Measurements from ENCODE around the gene SUSD3.

The SUSD3 gene

DNA sequence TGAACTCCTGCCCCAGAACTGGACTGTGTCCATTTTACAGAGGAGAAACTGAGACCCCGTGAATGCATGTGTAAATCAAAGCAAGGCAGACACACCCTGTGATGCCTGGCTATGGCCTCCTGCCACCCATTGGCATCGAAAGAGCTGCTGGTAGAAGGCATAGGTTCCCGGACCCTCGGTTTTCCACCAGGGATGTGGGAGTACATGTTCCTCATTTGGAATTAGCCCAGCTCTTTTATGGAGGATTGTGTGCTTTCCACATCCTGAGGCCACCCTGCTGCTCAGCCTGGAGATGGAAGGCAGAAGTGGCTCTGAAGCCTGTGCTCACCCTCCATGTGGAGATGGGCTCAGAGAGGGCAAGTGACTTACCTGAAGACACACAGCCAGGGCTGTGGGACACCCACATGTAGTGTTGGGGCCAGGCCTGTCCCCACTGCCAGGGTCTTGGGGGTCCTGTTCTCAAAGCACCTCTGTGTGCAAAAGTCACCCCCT lies 2.8 kb downstream of the SUSD3 start:
- TF ChIP-seq, protein P1, sequence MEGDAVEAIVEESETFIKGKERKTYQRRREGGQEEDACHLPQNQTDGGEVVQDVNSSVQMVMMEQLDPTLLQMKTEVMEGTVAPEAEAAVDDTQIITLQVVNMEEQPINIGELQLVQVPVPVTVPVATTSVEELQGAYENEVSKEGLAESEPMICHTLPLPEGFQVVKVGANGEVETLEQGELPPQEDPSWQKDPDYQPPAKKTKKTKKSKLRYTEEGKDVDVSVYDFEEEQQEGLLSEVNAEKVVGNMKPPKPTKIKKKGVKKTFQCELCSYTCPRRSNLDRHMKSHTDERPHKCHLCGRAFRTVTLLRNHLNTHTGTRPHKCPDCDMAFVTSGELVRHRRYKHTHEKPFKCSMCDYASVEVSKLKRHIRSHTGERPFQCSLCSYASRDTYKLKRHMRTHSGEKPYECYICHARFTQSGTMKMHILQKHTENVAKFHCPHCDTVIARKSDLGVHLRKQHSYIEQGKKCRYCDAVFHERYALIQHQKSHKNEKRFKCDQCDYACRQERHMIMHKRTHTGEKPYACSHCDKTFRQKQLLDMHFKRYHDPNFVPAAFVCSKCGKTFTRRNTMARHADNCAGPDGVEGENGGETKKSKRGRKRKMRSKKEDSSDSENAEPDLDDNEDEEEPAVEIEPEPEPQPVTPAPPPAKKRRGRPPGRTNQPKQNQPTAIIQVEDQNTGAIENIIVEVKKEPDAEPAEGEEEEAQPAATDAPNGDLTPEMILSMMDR (conservative IDR thresholded peaks at IDR 0.05; ENCODE audit: low read depth) = no peak
- ChIA-PET POLR2A (ENCODE audit: low non-redundant PET) (no interaction called here), CTCF (interaction anchor here (0.6 kb wide), 1 partner anchor 50 kb away, joined by 3 read pairs; no protein-coding TSS in a partner anchor)
- no peak for DNase-seq (ENCODE audit: low spot score)
- peak overlapping the region; percentile 12; the same call in 1 of the 2 replicates for H3K27ac ChIP-seq

DNA sequence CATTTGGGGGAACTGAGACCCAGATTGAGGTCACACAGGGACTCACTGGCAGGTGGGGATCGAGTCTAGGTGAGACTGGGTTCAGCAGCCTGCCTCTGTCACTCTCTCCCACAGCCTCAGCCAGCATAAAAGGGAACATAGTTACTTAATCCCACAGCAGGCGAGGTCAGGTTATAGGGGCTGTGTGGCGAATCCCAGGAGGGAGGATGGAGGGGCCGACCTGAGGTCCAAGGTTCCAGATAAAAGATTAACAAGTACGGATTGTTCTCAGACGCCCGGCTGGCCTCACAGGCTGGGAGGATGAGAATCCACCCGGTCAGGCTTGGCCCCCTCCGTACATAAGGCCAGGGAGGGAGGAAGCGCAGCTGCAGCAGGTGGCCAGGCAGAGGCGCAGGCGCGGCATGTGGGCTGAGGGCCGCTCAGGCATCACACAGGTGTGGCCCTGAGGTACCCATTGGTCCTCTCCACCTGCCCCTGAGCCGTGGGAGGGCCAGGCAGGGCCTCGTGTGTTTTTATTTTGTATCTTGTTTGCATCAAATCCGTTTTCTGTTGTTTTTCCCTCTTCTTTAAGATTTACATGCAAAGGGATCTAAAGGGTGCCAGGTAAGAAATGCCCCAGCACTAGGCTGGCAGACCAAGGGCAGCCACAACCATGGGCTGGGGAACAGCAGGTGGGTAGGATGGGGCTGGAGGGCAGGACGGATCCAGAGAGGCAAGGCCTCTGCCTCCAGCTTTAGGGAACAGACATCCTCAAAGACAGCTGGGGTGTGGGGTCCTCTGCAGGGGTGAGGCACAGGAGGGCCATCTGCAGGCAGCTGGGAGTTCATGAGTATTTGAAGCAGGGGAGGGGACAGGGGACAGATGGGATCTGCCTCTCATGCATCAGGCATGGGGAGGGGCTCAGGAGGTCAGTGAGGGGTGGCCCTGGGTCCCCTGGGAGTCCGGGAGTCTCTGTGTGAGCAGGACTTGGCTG lies 3.6 kb downstream of the SUSD3 start:
- no peak overlapping the region for H3K27ac ChIP-seq
- ChIA-PET POLR2A (ENCODE audit: low non-redundant PET) (no interaction called here), CTCF (interaction anchor here (0.6 to 0.7 kb wide), 2 partner anchors 50 to 92 kb away, joined by 3 read pairs; no protein-coding TSS in a partner anchor)
- DNase-seq (ENCODE audit: low spot score) = no peak
- TF ChIP-seq, protein P1 (conservative IDR thresholded peaks at IDR 0.05; ENCODE audit: low read depth) = no peak

DNA sequence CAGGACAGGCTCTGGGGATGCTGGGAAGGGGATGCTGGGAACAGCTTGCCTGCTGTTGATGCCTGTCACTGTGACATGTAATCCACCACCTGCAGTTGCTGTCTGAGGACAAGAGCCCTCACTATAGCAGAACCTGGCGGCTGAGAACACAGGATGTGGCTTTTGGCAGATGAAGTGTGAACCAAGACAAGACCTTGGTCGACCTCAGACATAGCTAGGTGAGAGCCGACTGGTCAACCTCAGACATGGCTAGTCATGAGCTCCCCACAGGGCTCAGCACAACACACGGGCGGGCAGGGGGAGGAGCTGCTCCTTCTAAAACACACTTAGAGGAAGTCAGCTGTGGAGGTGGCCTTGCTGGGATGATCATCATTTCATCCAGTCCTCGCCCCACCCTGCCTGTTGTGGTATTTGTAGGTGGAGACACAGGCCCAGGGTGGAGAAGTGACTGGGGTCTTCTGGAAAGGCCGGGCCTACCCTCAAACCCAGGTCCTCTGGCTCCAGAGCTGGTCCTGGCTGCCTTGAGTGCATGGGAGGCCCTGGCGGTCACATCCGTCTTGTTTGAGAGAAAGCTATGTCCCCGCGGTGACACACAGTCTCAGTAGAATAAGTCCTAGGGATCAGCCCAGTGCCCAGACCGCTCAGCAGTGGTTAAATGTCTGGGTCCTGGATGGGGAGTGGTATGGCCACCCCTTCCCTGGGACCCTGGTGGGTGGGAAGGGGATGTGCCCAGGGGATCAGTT lies 6.1 kb downstream of the SUSD3 start:
- TF ChIP-seq, protein P1 (conservative IDR thresholded peaks at IDR 0.05; ENCODE audit: low read depth) = no peak
- ChIA-PET POLR2A (ENCODE audit: low non-redundant PET) (interaction anchor here (0.6 kb wide), 1 partner anchor 953 kb away, joined by 3 read pairs; no protein-coding TSS in a partner anchor), CTCF (interaction anchor here (0.6 to 0.7 kb wide), 2 partner anchors 15 to 17 kb away, joined by 3 to 9 read pairs; no protein-coding TSS in a partner anchor)
- no peak overlapping the region for H3K27ac ChIP-seq
- no peak for DNase-seq (ENCODE audit: low spot score)

DNA sequence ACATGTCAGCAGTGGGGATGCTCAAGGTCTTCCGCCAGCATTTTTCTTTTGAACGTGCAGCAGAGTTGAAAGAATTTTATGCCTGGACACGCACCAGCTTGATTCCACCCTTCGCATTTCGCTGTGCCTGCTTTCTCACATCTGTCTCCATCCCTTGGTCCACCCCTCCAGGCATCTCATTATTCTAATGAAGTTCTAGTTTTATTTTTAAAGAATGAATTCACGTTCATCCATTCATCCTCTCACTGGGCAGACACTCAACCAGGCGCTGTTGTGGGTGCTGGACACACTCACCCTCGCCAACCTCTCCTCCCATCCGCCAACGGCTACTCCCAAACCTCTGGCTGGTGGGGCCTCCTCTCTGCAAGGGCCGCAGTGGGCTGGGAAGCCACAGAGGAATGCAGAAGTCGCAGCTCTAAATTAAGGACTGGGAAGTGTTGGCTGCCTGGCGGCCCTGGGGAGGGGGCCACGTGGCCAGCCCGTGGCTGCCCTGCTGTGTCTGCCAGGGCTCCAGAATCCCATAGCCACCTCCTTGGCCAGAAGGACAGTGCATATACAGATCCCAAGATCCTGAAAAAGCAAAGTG lies 6.7 kb downstream of the SUSD3 start:
- TF ChIP-seq, protein P1 (conservative IDR thresholded peaks at IDR 0.05; ENCODE audit: low read depth) = no peak
- POLR2A ChIA-PET (ENCODE audit: low non-redundant PET) = no interaction called here
- H3K27ac ChIP-seq = no peak overlapping the region
- CTCF ChIA-PET = interaction anchor here (0.8 kb wide), 1 partner anchor 24 kb away, joined by 3 read pairs; no protein-coding TSS in a partner anchor
- DNase-seq (ENCODE audit: low spot score) = no peak

DNA sequence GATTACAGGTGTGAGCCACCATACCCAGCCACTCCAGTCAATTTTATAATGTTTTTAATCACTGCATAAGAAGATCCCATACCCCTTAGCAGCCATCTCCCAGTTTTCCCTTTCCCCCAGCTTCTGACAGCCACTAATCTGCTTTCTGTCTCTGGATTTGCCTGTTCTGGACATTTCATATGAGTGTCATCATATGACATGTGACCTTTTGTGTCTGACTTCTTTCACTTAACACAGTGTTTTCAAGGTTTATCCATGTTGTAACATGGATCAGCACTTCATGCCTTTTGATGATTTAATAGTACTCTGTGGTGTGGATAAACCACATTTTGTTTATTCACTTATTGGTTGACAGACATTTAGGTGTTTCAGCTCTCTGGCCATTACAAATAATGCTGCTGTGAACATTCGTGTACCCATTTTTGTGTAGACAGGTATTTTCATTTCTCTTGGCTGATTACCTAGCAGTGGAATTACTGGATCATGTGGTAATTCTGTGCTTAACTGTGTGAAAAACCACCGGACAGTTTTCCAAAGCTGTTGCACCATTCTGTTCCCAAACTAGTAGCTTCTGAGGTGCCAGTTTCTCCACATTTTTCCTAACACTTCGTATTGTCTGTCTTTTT lies 8.6 kb downstream of the SUSD3 start:
- ChIA-PET CTCF (interaction anchor here (0.6 kb wide), 1 partner anchor 12 kb away, joined by 3 read pairs; no protein-coding TSS in a partner anchor), POLR2A (ENCODE audit: low non-redundant PET) (interaction anchor here (1.0 kb wide), 1 partner anchor 29 kb away, joined by 4 read pairs; the partner anchor contains the start of gene CARD19)
- no peak for DNase-seq (ENCODE audit: low spot score)
- H3K27ac ChIP-seq = no peak overlapping the region
- TF ChIP-seq, protein P1 (conservative IDR thresholded peaks at IDR 0.05; ENCODE audit: low read depth) = no peak
